ENCODE results near the gene CHRNB4.

DNA sequence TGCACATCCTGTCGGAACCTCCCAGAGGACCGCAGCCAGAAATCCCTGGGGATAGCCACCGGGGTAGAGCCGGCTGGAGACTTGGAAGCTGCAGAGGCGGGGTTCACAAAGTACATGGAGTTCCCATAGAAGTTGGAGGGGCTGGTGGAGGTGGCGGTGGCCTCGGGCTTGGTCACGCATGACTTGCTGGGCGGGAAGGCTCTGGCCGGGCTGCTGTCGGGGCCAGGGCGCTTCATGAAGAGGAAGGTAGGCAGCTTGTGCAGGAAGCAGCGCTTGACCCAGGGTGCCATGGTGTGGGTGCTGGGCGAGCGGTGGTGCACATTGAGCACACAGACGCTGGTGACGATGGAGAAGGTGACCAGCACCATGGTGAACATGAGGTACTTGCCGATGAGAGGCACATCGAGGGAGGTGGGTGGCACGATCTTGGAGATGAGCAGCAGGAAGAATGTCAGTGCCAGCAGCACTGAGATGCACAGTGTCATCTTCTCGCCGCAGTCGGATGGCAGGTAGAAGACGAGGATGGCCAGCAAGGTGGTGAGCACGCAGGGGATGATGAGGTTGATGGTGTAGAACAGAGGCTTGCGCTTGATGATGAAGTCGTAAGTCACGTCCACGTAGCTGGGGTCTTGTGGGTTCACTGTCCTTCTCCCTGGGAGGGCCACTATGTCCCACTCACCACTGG lies 11.8 kb downstream of the CHRNB4 start:
- TF ChIP-seq POLR2A (IDR thresholded peaks at IDR 0.05; ENCODE audit: low read depth, low read length) (no peak), POLR2AphosphoS5 (IDR thresholded peaks at IDR 0.05; ENCODE audit: low read depth, low read length) (no peak)
